H54 (cell line): ENCODE results near the gene FMR1NB.

Source experiments
- DNase-seq: peaks from one replicate; pipeline ENCODE4 v3.0.0; 2011; ENCODE audit warnings: low spot score, mixed read lengths; ENCODE audit not compliant: insufficient read length
- FAIRE-seq: peaks from 3 replicates; lab custom pipeline; 2011; peaks lifted over from hg19 to GRCh38; lab: Jason Lieb, UNC
- POLR2A ChIP-seq: IDR thresholded peaks from 2 replicates; pipeline ENCODE4 v1.6.1; 2011; ENCODE audit warnings: low read depth, mild to moderate bottlenecking, low read length

The FMR1NB gene

GRCh38 chrX:148035380-148035779 lies 54.2 kb downstream of the FMR1NB start:
- no peak for TF ChIP-seq POLR2A
- FAIRE-seq (no peak), DNase-seq (no peak)

GRCh38 chrX:148037020-148037419 lies 55.9 kb downstream of the FMR1NB start:
- no peak for FAIRE-seq
- no peak for TF ChIP-seq POLR2A
- no peak for DNase-seq

- TF ChIP-seq POLR2A: no peak
- DNase-seq (no peak), FAIRE-seq (no peak)
Observed at GRCh38 chrX:148043271-148043855, 62.2 kb downstream of the FMR1NB start.

GRCh38 chrX:148047200-148047599 lies 66.1 kb downstream of the FMR1NB start:
- no peak for FAIRE-seq
- no peak for TF ChIP-seq POLR2A
- DNase-seq: no peak

GRCh38 chrX:148049441-148049840 lies 68.3 kb downstream of the FMR1NB start:
- FAIRE-seq: no peak

GRCh38 chrX:148051973-148052372 lies 70.8 kb downstream of the FMR1NB start:
- DNase-seq (no peak), FAIRE-seq (no peak)
- TF ChIP-seq POLR2A: no peak

More at GRCh38 chrX:148049441-148049840, 68.3 kb downstream of the FMR1NB start:
- TF ChIP-seq POLR2A: no peak
- no peak for DNase-seq

- DNase-seq (no peak), FAIRE-seq (no peak)
- TF ChIP-seq POLR2A: no peak
Observed at GRCh38 chrX:148067285-148067684, 86.1 kb downstream of the FMR1NB start.

GRCh38 chrX:148069759-148070503 lies 88.8 kb downstream of the FMR1NB start:
- DNase-seq: no peak
- TF ChIP-seq POLR2A: no peak
- FAIRE-seq: no peak

GRCh38 chrX:148070504-148070877 lies 89.4 kb downstream of the FMR1NB start:
- no peak for DNase-seq
- no peak for TF ChIP-seq POLR2A
- no peak for FAIRE-seq
